Measurements from ENCODE around the gene GBP2. TPM values are rescaled to one million over a fixed set of nuclear protein-coding genes. Genes with fewer than 3 reads are reported as not detected.

GBP2 gene
- total RNA-seq, 2 experiments from 2014 or later: 87.6 to 91.8 TPM

DNA sequence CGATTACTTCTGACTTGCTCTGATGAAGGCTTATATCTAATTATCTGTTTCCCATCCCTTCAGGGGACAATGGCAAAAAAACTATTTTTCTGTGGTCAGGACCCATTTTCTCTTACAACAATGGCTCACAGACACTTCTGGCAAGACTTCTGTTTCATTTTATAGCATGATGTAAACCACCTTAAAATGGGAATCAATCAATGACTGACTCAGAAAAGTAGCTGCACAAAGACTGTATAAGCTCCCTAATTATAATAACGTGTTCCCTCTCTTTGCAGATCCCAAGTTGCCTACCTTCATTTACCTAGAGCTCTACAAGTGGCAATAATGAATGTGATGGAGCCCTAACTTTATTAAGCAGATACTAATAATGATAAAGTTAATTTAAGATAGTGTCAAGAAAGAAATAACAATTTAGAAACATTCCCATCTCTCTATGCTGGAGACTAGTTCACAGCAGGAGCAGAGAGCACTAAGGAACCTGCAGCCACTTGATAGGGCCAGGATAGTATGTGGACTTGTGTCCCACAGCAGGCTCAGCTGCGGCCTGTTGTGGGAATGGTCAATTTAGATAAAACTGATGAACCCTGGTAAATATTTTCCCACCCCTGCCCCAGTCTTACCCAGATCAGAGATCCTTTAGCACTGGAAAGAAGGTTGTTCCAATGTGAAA lies 538 bp downstream of the GBP2 start:
- CTCF ChIA-PET: interaction anchor here (1.1 to 3.3 kb wide), 3 partner anchors 40 to 236 kb away, joined by 3 to 10 read pairs (median 3); no protein-coding TSS in a partner anchor
- ATAC-seq (ENCODE audit: poor library complexity) (peak; percentile 9), DNase-seq (peak in 3 of 14 experiments; percentile 13 to 47 (median 15))
- Histone ChIP-seq H3K36me3 (ENCODE audit: insufficient read depth, low read length) (peaks cover 17% of the 10 kb centered on the region), H3K9me3 (ENCODE audit: control insufficient read depth in 1 of 2, insufficient read depth in 1 of 2, low read length in 2 of 2) (peaks cover 0 to 7% of the 10 kb centered on the region in 2 experiments), H3K27me3 (ENCODE audit: control insufficient read depth in 1 of 2, insufficient read depth in 2 of 2, low read length in 2 of 2) (no peaks in the 10 kb centered on the region), H3K4me3 (ENCODE audit: low read length) (peak overlapping the region; percentile 83), H3K4me1 (ENCODE audit: insufficient read depth, low read length) (peaks cover 23% of the 10 kb centered on the region), H3K27ac (ENCODE audit: low read depth in 1 of 2, low read length in 2 of 2) (peak overlapping the region; percentile 51 to 86)
- intact Hi-C loops (cut with DNase I, micrococcal nuclease): no loop called here
- H3K4me3 Mint-ChIP-seq: peak overlapping the region; percentile 100
- peak overlapping the region; percentile 96 for H3K27ac Mint-ChIP-seq
- H3K9me3 Mint-ChIP-seq: no peaks in the 10 kb centered on the region
- peaks cover 57% of the 10 kb centered on the region for H3K36me3 Mint-ChIP-seq (ENCODE audit: low read depth)
- TF ChIP-seq, protein P1, sequence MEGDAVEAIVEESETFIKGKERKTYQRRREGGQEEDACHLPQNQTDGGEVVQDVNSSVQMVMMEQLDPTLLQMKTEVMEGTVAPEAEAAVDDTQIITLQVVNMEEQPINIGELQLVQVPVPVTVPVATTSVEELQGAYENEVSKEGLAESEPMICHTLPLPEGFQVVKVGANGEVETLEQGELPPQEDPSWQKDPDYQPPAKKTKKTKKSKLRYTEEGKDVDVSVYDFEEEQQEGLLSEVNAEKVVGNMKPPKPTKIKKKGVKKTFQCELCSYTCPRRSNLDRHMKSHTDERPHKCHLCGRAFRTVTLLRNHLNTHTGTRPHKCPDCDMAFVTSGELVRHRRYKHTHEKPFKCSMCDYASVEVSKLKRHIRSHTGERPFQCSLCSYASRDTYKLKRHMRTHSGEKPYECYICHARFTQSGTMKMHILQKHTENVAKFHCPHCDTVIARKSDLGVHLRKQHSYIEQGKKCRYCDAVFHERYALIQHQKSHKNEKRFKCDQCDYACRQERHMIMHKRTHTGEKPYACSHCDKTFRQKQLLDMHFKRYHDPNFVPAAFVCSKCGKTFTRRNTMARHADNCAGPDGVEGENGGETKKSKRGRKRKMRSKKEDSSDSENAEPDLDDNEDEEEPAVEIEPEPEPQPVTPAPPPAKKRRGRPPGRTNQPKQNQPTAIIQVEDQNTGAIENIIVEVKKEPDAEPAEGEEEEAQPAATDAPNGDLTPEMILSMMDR (IDR thresholded peaks at IDR 0.05): no peak
- no peaks in the 10 kb centered on the region for H3K27me3 Mint-ChIP-seq
- H3K4me1 Mint-ChIP-seq (ENCODE audit: low read depth): peaks cover 75% of the 10 kb centered on the region
- POLR2A ChIA-PET: interaction anchor here (0.6 to 5.9 kb wide), 19 partner anchors 9 to 233 kb away, joined by 3 to 79 read pairs (median 9); partner anchors contain the start of genes GBP1, GBP3, GBP4 and GBP5

DNA sequence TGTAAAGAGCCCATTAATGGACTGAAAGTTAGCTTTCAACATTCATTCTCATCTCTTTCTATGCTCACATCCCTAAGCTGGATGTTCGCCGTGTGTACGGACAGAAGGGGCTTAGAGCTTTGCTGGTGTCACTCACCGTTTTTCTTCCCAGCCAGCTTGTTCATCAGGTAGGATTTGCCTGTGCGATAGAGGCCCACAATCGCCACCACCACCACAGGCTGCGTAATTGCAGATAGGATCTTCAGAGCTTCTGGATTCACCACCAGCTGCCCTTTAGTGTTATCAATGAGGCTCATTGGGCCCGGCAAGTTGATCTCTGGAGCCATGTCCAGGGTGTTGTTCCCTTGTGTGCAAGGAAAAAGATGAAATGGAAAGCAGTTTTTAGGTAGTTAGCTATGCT lies 4.3 kb downstream of the GBP2 start:
- ChIA-PET POLR2A (interaction anchor here (0.6 to 2.0 kb wide), 3 partner anchors 9 to 236 kb away, joined by 3 to 5 read pairs (median 3); partner anchors contain the start of gene GBP4), CTCF (no interaction called here)
- no peak for ATAC-seq (ENCODE audit: poor library complexity)
- no peak for DNase-seq
- Histone ChIP-seq H3K36me3 (ENCODE audit: insufficient read depth, low read length) (peaks cover 54% of the 10 kb centered on the region), H3K27me3 (ENCODE audit: control insufficient read depth in 1 of 2, insufficient read depth in 2 of 2, low read length in 2 of 2) (no peaks in the 10 kb centered on the region), H3K4me1 (ENCODE audit: insufficient read depth, low read length) (peaks cover 6% of the 10 kb centered on the region), H3K27ac (ENCODE audit: low read depth in 1 of 2, low read length in 2 of 2) (no peak overlapping the region), H3K4me3 (ENCODE audit: low read length) (no peak overlapping the region), H3K9me3 (ENCODE audit: control insufficient read depth in 1 of 2, insufficient read depth in 1 of 2, low read length in 2 of 2) (no peaks in the 10 kb centered on the region)
- Mint-ChIP-seq H3K9me3 (no peaks in the 10 kb centered on the region), H3K27ac (peak overlapping the region; percentile 19), H3K36me3 (ENCODE audit: low read depth) (peaks cover 42% of the 10 kb centered on the region), H3K4me3 (no peak overlapping the region), H3K4me1 (ENCODE audit: low read depth) (peaks cover 47% of the 10 kb centered on the region), H3K27me3 (no peaks in the 10 kb centered on the region)
- TF ChIP-seq, protein P1 (IDR thresholded peaks at IDR 0.05): no peak
- intact Hi-C loops (cut with DNase I, micrococcal nuclease): loop anchor here in 1 of 2 experiments (5.0 kb wide), 1 partner anchor 49 kb away; no protein-coding TSS in a partner anchor

DNA sequence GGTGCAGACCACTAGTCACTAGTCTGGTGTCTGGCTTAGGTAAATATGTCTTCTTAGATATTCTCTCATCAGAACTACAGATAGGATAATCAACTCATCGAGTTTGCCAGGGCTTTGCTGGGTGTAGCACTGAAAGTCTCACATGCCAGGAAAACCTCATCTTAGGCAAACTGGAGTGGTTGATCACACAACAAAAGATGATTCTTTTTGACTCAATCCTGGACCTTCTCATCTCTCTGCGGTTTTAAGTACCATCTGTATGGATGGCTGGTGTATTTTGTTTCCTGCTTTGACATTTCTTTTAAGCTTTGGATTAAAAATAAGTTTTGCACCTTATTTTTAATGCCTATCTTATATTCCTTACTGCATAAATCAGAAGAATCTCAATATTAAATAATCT lies 11.3 kb downstream of the GBP2 start:
- H3K9me3 Mint-ChIP-seq: no peaks in the 10 kb centered on the region
- ChIA-PET CTCF (interaction anchor here (1.2 kb wide), 1 partner anchor 10 kb away, joined by 3 read pairs; no protein-coding TSS in a partner anchor), POLR2A (interaction anchor here (0.6 to 5.0 kb wide), 2 partner anchors 12 to 174 kb away, joined by 3 to 32 read pairs; partner anchors contain the start of gene GBP2)
- no peak overlapping the region for H3K4me3 Mint-ChIP-seq
- no peak overlapping the region for H3K4me3 ChIP-seq (ENCODE audit: low read length)
- no peaks in the 10 kb centered on the region for H3K9me3 ChIP-seq (ENCODE audit: control insufficient read depth in 1 of 2, insufficient read depth in 1 of 2, low read length in 2 of 2)
- no peak overlapping the region for H3K27ac ChIP-seq (ENCODE audit: low read depth in 1 of 2, low read length in 2 of 2)
- intact Hi-C loops (cut with DNase I, micrococcal nuclease): no loop called here
- TF ChIP-seq, protein P1 (IDR thresholded peaks at IDR 0.05): no peak
- DNase-seq (no peak), ATAC-seq (ENCODE audit: poor library complexity) (no peak)
- H3K27me3 ChIP-seq (ENCODE audit: control insufficient read depth in 1 of 2, insufficient read depth in 2 of 2, low read length in 2 of 2): no peaks in the 10 kb centered on the region
- H3K4me1 Mint-ChIP-seq (ENCODE audit: low read depth): peaks cover 24% of the 10 kb centered on the region
- H3K36me3 Mint-ChIP-seq (ENCODE audit: low read depth): peaks cover 58% of the 10 kb centered on the region
- H3K4me1 ChIP-seq (ENCODE audit: insufficient read depth, low read length): peaks cover 4% of the 10 kb centered on the region
- peak overlapping the region; percentile 34 for H3K27ac Mint-ChIP-seq
- peaks cover 99% of the 10 kb centered on the region for H3K36me3 ChIP-seq (ENCODE audit: insufficient read depth, low read length)
- H3K27me3 Mint-ChIP-seq: no peaks in the 10 kb centered on the region
